GM12892 (cell line): Measurements from ENCODE around the gene RNH1.

ENCODE experiments used
- DNase-seq: peaks from one replicate; pipeline ENCODE4 v3.0.0; 2011; ENCODE audit not compliant: insufficient read length
- FAIRE-seq: peaks from 2 replicates; lab custom pipeline; 2011; peaks lifted over from hg19 to GRCh38; lab: Jason Lieb, UNC
- POLR2A ChIP-seq: IDR thresholded peaks from 2 replicates; pipeline ENCODE4 v1.6.1; 2011; ENCODE audit warnings: low read depth, low read length, control low read depth
- POLR2AphosphoS5 ChIP-seq: IDR thresholded peaks from 2 replicates; pipeline ENCODE4 v1.6.1; 2011; ENCODE audit warnings: low read depth, low read length, control low read depth
- TAF1 ChIP-seq: IDR thresholded peaks from 2 replicates; pipeline ENCODE4 v1.6.1; 2011; ENCODE audit warnings: low read depth, mild to moderate bottlenecking, control low read depth, low read length, borderline replicate concordance

Gene RNH1

DNA sequence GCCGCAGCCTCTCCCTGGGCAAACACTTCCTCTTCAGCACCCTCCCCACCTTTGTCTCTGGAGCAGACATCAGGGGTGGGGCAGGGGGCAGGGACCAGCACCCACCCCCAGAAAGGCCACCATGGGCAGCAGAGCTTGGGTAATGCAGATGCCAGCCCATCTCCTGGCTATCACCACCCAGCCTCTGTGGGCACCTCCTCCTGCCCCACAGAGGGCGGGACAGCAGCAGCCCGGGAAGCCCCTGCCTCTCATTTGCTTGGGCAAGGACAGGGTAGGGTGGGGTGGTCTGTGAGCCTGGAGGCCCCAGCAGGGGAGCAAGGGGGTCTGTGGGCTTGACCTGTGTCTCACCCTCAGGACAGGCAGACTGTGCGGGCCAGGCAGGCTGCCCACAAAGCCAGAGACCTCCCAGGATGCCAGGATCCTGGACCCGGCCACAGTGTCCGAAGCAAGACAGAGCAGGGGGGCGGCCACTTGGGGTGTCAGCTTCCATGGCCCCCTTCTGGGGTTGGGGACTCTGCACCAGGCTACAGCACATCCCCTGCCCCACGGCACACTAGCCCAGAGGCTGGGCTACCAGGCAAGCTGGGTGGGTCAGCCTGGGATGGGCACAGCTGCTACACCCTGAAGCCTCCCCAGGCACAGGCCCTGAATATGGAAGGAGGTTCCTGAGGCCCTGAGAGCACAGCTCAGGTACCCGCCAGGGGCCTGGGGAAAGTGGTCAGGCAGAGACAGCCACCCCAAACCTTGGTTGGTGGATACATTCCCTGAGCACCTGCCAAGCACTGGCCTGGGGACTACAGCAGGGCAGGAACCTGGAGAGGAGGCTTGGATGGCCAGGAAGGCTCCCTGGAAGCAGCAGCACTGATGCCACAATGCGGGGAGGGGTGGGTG is 4.5 kb downstream of the RNH1 start:
- no peak for FAIRE-seq
- TF ChIP-seq POLR2A (no peak), POLR2AphosphoS5 (no peak), TAF1 (no peak)
- peak; percentile 27 for DNase-seq

DNA sequence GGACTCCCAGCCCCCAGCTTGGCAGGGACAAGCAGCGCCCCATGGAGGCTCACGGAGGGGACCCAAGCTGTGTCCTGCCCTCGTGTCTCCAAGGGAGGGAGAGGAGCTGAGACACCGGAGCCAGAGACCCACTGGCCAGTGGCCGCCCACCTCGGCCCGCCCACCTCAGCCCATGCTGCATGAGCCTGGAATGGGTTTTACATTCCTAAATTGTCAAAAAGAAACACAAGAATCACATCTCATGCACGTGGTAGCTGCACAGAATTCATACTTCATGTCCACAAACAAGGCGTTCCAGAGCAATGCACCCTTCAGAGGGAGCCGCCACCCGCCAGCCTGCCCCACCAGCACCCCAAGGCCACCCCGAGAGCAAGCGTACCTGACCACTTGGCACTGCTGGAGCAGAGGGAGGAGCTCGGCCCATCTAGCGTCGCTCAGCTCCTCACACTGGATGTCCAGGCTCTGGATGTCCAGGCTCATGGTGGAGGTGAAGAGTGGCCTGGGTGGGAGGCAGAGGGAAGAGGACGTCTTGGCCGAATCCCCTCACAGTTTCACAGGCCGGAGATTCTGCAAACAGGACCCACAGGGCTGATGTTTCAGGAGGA is 5.3 kb downstream of the RNH1 start:
- FAIRE-seq (no peak), DNase-seq (no peak)
- TF ChIP-seq POLR2AphosphoS5 (no peak), POLR2A (no peak), TAF1 (no peak)

DNA sequence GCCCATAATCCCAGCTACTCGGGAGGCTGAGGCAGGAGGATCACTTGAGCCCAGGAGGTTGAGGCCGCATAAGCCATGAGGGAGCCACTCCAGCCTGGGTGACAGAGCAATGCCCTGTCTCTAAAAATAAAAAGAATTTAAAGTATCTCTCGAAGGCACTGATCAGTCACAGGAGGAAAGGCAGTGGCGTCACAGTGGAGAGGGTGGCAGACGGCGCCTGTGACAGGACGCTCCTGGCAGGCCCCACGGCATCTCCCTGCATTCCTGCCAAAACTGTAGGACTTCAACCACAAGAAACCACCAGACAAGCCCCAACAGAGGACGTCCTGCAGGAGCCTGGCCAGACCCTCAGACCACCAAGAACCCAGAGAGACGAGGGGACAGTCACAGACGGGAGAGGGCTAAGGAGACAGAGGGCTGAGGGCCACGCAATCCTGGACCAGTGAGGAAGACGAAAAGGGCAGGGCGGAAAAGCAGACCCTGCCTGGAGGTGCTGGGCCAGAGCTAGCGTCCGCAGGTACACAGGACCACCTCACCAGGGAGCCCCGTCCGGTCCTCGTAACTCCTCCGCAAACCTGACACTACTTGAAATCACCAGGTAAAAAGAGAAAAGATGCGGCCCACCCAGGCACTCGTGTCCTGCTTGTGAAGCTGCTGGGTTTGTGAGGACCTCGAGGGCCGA is 5.9 kb downstream of the RNH1 start:
- FAIRE-seq = no peak
- no peak for TF ChIP-seq POLR2AphosphoS5
- TF ChIP-seq TAF1 = no peak
- no peak for TF ChIP-seq POLR2A
- no peak for DNase-seq

DNA sequence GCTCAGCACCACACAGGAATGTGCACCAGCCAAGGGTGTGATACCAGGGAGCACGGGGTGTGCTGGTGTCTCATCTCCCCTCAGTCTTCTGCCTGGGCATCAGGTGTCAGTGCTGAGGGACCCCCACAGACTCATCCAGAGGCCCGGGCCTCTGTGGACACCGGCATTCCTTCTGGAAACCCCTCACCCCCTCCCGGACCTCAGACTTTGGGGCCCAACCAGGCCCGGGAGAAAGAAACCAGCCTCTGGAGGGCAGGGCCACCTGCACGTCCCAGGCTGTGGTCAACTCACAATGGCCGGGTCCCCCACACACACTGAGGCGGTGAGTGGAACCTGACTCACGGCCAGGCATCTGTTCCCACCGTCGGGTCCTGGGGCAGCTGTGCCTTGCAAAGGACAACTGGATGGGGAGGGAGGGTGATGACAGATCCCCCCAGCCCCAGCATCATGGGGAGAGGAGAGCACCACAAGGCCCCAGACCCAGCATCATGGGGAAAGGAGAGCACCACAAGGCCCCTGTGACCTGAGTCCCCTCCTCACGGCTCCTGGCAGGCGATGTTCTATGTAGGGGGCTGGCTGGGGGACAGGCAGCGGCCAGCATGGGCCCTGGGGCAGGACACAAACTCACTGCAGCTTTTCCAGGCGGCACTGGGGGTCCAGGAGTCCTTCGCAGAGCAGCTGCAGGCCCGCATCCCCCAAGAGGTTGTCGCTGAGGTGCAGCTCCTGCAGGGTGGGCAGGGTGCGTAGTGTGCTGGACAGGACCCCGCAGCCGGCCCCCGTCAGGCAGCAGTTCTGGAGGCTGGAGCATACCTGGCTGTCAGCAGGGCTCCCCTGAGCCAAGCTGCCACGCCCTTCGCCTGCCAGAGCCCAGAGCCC is 7.6 kb downstream of the RNH1 start:
- TF ChIP-seq POLR2A = no peak
- TF ChIP-seq POLR2AphosphoS5 = no peak
- TF ChIP-seq TAF1 = no peak
- DNase-seq (no peak), FAIRE-seq (no peak)

DNA sequence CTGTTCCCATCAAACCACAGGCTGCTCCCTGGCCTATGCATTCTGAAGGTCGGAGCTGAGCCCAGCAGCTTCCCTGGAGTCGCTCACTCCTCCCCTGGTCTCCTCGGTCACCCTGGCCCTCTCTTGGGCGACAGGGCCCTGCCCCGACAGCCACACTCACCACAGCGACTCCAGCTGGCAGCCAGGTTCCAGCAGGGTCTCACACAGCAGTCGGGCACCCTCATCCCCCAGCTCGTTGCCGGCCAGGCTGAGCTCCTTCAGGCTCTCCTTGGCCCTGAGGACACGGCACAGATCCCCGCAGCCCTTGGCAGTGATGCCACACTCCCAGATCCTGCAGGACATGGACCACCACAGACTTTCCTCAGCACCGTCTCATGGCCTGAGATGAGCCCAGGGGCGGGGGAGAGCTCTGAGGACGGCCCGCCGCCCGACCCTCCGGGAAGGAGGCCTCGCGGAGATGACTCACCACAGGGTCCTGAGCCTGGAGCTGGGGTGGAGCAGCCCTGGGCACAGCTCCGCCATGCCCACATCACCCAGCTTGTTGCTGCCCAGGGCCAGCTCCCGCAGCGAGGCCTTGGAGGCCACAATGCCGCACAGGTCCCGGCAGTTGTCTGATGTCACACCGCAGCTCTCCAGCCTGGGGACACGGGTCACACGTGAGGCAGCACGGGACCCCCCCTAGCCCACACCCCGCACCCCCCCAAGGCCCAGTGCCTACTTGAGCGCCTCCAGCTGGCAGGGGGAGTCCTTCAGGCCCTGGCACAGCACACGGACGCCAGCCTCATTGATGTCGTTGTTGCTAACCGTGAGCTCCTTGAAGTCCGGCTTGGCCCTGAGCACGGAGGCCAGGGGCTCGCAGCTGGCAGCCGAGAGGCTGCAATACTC is 8.5 kb downstream of the RNH1 start:
- no peak for DNase-seq
- no peak for FAIRE-seq
- TF ChIP-seq POLR2AphosphoS5 (no peak), POLR2A (no peak), TAF1 (no peak)

DNA sequence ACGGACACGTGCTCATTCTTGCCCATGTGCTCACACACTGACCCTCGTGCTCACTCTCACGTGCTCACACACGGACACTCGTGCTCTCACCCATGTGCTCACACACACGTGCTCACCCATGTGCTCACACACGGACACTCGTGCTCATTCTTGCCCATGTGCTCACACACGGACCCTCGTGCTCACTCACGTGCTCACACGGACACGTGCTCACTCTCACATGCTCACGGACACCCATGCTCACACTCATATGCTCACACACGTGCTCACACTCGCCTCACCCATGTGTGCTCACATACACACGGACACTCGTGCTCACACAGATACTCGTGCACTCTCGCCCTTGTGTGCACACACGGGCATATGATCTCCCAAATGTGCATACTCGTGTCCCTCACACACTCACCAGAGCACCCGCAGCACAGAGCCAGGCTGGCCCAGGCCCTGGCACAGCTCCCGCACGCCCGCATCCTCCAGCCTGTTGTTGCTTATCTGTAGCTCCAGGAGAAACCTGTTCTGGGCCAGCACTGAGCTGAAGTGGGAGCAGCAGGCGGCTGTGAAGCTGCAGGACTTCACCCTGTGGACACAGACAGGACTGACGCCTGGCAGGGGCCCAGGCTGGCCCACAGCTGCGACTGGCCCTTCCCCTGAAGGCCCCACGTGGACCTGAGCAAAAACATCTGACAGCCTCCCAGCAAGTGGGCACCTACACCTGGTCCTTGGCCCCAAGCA is 9.3 kb downstream of the RNH1 start:
- FAIRE-seq (no peak), DNase-seq (no peak)
- no peak for TF ChIP-seq TAF1
- no peak for TF ChIP-seq POLR2AphosphoS5
- TF ChIP-seq POLR2A = no peak

DNA sequence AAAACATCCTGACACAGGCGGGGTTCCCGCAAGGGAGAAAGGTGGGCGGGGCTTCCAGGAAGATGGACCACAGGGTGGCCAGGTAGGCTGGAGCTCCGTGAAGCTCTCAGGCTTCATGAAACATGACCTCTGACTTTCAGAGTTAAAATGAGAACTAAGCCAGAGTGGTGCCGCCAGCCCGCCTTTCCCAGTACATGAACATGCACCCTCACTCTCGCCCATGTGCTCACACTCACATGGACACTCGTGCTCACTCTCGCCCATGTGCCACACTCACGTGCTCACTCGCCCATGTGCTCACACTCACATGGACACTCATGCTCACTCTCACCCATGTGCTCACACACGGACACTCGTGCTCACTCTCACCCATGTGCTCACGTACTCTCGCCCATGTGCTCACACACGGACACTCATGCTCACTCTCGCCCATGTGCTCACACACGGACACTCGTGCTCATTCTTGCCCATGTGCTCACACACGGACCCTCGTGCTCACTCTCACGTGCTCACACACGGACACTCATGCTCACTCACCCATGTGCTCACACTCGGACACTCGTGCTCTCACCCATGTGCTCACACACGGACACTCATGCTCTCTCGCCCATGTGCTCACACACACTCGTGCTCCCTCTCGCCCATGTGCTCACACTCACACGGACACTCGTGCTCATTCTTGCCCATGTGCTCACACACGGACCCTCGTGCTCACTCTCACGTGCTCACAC is 10.0 kb downstream of the RNH1 start:
- TF ChIP-seq TAF1 (no peak), POLR2AphosphoS5 (peak; percentile 14; the same call in 1 of the 2 replicates)
- DNase-seq (no peak), FAIRE-seq (peak; percentile 44)

DNA sequence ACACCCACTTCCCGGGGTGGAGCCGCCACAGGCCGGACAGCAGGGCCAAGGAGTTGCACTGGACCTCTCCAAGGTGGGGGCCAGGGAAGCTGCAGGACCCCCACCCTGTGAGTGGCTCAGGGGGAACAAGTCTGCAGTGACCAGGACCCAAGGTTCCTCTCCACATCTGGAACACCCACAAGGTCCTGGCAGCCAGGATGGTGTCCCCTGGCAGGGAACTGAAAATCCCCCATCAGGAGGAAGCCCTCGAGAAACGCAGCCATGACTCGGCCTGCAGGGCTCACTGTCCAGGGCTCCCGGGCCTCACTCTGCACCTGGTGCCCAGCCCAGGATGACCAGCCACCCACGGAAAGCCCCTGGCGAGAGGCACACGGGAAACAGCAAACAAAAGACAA is 11.5 kb downstream of the RNH1 start:
- DNase-seq (peak; percentile 10), FAIRE-seq (no peak)
- TF ChIP-seq POLR2AphosphoS5 = no peak
- no peak for TF ChIP-seq TAF1
- no peak for TF ChIP-seq POLR2A
